Stimulated activated CD4-positive, alpha-beta T cell treated with anti-CD3 and anti-CD28 coated beads, TNF-alpha, amount 100 ng/mL, for 4 hours (primary cell): ENCODE results near the gene EIF4ENIF1.
"Not testable (repeated sequence)": the region's sequence is repeated elsewhere in the genome, so short reads cannot be mapped to it uniquely, and the experiment has no call there.

Source experiments
- DNase-seq, 3 experiments: peaks; one replicate each; pipeline ENCODE4 v3.0.0-alpha.2; 2020; ENCODE audit warnings: low read depth in 3 of 3

The EIF4ENIF1 gene, protein sequence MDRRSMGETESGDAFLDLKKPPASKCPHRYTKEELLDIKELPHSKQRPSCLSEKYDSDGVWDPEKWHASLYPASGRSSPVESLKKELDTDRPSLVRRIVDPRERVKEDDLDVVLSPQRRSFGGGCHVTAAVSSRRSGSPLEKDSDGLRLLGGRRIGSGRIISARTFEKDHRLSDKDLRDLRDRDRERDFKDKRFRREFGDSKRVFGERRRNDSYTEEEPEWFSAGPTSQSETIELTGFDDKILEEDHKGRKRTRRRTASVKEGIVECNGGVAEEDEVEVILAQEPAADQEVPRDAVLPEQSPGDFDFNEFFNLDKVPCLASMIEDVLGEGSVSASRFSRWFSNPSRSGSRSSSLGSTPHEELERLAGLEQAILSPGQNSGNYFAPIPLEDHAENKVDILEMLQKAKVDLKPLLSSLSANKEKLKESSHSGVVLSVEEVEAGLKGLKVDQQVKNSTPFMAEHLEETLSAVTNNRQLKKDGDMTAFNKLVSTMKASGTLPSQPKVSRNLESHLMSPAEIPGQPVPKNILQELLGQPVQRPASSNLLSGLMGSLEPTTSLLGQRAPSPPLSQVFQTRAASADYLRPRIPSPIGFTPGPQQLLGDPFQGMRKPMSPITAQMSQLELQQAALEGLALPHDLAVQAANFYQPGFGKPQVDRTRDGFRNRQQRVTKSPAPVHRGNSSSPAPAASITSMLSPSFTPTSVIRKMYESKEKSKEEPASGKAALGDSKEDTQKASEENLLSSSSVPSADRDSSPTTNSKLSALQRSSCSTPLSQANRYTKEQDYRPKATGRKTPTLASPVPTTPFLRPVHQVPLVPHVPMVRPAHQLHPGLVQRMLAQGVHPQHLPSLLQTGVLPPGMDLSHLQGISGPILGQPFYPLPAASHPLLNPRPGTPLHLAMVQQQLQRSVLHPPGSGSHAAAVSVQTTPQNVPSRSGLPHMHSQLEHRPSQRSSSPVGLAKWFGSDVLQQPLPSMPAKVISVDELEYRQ

DNA sequence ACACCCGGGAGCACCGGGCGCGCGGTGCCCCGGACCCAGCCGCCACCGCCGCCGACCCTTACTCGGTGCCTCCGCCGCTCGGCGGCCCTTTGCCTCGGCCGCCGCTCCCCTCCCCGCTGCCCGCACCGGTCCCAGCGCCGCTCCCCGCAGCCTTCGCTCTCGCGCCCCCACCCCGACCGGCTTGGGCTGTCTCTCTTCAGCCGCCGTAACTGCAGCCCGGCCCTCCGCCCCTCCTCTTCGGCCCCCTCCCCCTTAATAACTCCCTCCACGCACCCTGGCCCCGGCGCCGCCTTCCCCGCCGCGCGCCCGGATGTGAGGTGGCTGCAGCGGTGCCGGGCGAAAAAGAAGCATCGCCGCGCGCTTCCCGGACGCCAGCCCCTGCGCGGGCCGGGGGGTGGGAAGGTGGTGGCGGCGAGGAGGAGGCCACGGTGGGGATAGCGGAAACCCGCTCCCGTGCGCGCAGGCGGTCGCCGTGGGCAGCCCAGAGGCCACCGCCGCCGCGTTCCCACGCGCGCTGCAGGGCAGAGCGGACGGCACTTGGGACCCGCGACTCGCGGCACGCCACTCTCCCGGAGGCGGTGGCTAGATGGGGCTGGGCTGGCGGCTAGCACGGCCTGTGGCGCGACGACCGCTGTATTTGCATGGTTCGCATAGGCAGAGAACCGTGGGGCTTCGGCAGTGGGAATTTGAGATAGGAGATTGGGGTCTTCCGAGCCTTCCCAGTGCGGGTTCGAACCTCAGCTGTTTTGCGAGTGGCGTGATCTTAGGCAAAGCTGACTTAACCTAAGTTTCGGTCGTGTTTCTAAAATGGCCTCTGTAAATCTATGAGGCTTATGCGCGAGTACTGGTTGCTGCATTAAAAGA, at the start of gene EIF4ENIF1:
Gene EIF4ENIF1, minus strand, starts transcription at position 211 of the 864 bp plus-strand sequence. CDS start 1,124 bp downstream, outside the sequence.
- DNase-seq = peak; percentile 68 to 82 (median 75)

DNA sequence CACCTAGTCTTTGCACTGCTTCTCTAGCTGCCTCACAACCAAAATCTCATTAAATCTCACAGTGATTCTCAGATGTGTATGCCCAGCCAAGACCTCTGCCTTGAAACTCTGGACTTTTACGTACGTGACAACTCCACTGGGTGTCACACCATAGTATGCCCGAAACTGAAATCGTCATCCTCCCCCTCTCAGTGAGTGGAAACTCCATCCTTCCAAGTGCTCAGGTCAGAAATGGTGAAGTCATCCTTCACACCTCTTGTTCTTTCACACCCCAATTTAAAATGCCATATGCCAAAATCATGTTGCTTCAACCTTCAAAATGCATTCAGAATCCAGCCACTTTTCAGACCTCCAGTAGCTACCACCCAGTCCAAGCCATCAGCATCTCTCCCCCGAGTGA, 49.2 kb upstream of the EIF4ENIF1 start:
- no peak for DNase-seq

GRCh38 chr22:31537019-31537535, 47.4 kb upstream of the EIF4ENIF1 start:
- no peak for DNase-seq

GRCh38 chr22:31533374-31533773, 43.7 kb upstream of the EIF4ENIF1 start:
- no peak for DNase-seq

- DNase-seq = no peak
Observed at GRCh38 chr22:31532060-31532459, 42.4 kb upstream of the EIF4ENIF1 start.

- DNase-seq = no peak
Observed at GRCh38 chr22:31530823-31531195, 41.2 kb upstream of the EIF4ENIF1 start.

DNA sequence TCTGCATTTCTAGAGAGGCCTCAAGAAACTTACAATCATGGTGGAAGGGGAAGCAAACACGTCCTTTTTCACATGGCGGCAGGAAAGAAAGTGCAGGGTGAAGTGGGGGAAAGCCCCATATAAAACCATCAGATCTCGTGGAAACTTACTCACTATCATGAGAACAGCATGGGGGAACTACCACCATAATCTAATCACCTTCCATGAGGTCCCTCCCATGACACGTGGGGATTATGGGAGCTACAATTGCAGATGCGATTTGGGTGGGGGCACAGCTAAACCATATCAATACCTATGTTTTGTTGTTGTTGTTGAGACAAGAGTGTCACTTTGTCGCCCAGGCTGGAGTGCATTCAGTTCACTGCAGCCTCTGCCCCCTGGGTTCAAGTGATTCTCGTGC, 36.6 kb upstream of the EIF4ENIF1 start:
- no peak for DNase-seq

DNA sequence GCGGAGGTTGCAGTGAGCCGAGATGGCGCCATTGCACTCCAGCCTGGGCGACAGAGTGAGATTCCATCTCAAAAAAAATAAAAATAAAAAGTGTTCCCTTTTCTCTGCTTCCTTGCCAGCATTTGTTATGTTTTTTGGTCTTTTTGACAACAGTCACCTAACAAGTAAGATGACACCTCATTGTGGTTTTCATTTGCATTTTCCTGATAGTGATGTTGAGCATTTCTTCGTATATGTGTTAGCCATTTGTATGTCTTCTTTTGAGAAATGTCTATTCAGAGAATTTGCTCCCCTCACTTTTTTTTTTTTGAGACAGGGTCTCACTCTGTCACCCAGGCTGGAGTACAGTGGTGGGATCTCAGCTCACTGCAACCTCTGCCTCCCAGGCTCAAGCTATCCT, 34.5 kb upstream of the EIF4ENIF1 start:
- DNase-seq = not testable (repeated sequence)

GRCh38 chr22:31520051-31520450, 30.4 kb upstream of the EIF4ENIF1 start:
- DNase-seq = no peak

DNA sequence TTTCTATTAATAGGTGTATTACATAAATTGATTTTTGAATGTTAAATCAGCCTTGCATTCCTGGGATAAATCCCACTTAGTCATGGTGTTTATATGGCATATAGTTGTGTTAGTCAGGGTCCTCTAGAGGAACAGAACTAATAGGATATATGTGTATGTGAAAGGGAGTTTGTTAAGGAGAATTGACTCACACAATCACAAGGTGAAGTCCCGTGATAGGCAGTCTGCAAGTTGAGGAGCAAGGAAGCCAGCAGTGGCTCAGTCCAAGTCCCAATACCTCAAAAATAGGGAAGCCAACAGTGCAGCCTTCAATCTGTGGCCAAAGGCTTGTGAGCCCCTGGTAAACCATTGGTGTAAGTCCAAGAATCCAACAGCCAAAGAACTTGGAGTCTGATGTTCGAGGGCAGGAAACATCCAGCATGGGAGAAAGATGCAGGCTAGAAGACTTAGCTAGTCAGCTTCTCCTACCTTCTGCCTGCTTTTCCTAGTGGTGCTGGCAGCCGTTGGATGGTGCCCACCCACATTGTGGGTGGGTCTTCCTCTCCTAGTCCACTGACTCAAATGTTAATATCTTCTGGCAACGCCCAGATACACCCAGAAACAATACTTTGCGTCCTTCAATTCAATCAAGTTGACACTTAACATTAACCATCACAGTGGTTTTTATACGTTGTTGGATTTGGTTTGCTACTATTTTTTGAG, 19.6 kb upstream of the EIF4ENIF1 start:
- DNase-seq = no peak

GRCh38 chr22:31508536-31508935, 18.9 kb upstream of the EIF4ENIF1 start:
- DNase-seq = no peak

DNA sequence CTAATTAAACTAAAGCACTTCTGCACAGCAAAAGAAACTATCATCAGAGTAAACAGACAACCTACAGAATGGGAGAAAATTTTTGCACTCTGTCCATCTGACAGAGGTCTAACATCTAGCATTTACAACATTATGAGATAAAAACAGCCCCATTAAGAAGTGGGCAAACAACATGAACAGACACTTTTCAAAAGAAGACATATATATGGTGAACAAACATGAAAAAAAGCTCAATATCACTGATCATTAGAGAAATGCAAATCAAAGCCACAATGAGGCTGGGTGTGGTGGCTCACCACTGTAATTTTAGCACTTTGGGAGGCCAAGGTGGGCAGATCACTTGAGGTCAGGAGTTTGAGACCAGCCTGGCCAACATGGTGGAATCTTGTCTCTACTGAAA, 17.9 kb upstream of the EIF4ENIF1 start:
- not testable (repeated sequence) for DNase-seq

DNA sequence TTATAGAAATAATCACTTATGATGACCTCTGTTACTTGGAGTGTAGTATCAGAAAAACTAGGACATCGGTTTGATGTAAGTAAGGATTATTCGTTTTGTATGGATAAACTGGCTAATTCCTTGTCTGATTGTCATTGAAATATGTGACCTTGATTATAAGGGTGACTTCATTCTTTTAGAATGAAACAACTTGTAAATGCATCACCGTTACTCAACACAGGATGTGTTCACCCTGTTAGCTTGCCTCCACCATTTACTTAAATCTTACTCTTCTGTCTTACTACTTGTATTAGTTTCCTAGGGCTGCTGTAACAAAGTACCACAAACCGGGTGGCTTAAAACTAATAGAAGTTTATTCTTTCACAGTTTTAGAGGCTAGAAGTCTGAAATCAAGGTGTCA, 14.6 kb upstream of the EIF4ENIF1 start:
- DNase-seq = no peak

DNA sequence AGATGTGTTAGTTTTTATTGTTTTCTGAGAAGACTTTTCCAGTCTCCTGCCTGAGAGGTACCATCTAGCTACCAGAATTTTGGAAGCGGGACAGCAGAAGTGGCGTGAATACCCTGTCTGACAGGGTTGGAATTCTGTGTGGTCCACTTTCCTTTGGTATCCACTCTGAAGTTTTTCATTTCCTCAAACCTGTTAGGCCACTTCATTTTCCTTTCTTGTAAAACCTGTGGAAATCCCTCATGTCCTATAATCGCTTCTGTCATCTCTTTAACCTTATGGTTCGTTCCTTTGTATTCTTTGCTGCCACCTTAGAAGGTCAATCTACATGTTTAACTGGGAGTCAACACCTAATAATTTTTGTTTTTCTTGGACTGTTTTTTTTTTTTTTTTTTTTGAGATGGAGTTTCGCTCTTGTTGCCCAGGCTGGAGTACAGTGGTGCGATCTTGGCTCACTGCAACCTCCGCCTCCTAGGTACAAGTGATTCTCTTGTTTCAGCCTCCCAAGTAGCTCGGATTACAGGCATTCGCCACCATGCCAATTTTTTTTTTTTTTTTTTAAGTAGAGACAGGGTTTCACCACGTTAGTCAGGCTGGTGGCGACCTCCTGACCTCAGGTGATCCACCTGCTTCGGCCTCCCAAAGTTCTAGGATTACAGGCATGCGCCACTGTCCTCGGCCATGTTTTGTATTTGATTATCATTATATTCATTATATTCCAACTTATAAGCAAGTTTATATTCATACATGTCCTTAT, 13.7 kb upstream of the EIF4ENIF1 start:
- no peak for DNase-seq

GRCh38 chr22:31501738-31502137, 12.1 kb upstream of the EIF4ENIF1 start:
- no peak for DNase-seq

GRCh38 chr22:31497148-31497938, 7.7 kb upstream of the EIF4ENIF1 start:
- no peak for DNase-seq

DNA sequence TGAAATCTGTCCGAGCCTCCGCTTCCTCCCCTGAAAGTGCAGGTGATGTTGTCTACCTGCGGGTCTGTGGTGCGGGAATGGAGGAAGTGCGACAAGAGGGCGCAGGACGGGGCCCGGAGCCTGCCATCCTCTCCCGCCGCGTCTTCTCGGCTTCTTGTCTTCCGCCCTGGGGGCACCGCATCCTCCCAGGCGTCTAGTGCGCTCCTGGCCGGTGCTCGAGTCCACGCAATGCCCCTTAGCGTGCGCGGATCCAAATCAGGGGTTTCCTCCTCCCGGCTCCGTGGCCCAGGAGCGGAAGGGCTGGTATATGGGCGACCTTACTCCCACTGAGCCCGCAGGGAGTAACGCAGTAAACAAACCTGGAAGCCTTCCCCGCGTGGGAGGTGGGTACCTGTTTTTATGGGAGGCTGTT, 7.1 kb upstream of the EIF4ENIF1 start:
- DNase-seq = peak in 2 of 3 experiments; percentile 13 to 20

DNA sequence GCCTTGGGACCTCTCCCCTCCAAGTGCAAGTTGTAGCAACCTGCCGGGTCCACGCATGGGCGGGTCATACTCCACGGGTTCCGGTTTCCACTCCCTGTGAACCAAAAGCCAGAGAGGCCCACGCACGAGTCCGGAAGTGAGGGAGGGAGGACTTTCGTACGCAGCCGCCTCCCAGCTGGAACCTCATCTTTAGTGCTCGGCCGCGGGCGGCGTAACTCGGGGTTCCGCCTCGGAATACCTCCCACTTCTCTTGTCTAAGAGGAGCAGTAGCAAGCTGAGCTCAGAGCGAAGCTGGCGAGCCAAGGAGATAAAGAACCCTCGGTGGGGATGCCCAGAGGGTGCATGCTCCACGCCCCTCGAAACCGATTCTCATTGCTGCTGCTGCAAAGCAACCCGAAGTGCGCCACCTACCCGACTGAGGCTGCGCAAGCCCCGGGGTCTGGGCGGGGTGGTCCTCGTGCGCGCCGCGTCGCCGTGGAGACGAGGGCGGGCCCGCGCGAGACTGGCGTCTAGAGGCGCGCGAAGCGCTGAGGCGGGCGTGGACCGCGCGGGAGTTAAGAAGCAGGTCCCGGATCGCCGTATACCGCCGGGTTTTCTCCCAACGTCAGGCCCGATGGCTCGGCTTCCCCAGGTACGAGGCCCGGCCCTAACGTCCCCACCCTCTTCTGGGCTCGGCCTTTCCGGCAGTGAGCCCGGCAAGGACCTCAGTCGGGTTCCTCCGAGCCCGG, 6.5 kb upstream of the EIF4ENIF1 start, which contains the start of gene SFI1:
Gene SFI1, plus strand, starts transcription at position 530 of the 728 bp plus-strand sequence. CDS start 11,749 bp downstream, outside the sequence.
- DNase-seq = peak; percentile 91 to 94 (median 92)
